NCI-H1694 (cell line): Measurements from ENCODE around the gene SMIM10L2A.
A peak's percentile ranks its signal among the peaks of the same experiment; 100 is the strongest.
"Not testable (repeated sequence)": the region's sequence is repeated elsewhere in the genome, so short reads cannot be mapped to it uniquely, and the experiment has no call there.

Experiments used
- DNase-seq: peaks from one replicate; lab custom pipeline; 2025; lab: John Stamatoyannopoulos, UW

Gene SMIM10L2A

DNA sequence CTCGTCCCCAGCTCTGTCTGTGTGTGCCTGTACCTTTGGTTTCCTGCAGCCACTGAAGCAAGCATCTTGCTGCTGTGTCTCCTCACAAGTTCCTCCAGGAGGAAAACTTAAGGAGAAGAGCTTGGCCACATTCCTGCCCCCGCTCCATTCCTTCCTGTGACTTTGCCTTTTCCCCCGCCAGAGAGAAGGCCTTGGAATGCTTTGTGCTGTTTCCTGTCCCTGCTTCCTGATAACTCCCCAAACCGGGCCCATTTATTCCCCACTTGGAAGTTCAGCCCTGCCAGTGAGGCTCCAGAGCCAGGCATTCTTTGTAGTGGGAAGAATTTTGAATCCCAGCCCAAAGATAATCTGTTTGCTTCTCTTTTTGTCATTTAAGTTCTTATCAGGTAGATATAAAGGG is 33.1 kb downstream of the SMIM10L2A start:
- DNase-seq: no peak

DNA sequence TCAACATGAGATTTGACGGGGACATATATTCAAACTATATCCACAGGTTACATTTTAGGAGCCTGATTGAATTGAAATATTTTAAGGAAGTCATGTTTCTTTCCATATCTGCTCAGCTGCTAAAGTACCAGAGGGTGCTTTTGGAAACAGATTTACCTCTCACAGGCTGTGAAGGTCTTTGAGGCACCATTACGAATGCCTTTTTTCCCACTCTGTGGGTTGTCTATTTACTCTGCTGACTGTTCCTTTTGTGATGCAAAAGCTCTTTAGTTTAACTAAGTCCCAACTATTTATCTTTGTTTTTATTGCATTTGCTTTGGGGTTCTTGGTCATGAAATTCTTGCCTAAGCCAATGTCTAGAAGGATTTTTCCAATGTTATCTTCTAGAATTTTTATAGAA is 40.0 kb downstream of the SMIM10L2A start:
- not testable (repeated sequence) for DNase-seq

DNA sequence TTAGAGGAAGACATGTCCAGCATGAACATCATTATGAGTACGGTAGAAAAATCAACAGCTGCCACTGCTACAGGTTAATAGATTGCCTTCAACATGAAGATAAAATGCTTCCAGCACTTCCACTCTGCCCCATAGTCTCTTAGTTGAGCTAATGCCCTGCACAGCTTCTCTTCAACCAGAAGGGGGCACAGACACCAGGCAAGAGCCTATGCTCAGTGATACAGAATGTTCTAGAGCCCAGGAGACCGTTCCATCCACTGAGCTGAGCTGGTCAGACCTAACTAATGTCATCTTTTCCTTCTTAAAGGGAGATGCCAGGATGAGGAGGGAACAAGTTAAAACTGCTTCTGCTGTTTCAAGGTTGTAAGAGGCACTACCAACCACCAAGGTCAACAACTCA is 42.2 kb downstream of the SMIM10L2A start:
- no peak for DNase-seq

DNA sequence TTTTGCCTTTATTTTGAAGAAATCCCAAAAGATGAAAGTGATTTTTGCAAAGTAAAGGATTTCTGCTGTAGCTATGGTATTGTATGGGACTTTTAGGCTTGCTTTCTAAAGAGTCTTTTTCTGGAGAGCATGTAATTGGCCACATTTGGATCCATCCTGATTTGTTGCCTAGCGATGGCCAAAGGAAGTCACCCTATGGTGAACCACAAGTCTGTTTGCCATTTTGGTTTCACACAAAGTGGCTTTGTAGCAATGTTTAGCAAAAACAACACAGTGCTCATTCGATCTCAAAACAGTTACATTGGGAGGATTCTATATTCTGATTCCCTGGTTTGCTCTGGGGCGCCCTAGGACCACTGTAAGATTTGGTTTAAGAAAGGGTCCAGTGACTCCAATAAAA is 54.6 kb downstream of the SMIM10L2A start:
- DNase-seq: no peak

GRCh38 chrX:135477576-135477975 is 55.8 kb downstream of the SMIM10L2A start:
- DNase-seq: peak; percentile 81
